GM18517 (cell line): ENCODE results near the gene EVC.
"Not testable (repeated sequence)": the region's sequence is repeated elsewhere in the genome, so short reads cannot be mapped to it uniquely, and the experiment has no call there.

ENCODE experiments used
- ATAC-seq: cut with Tn5 transposase; IDR thresholded peaks from one replicate; pipeline ENCODE4 v1.9.1; 2021; ENCODE audit warnings: mild to moderate bottlenecking, moderate library complexity; ENCODE audit not compliant: unreplicated experiment

Gene EVC

GRCh38 chr4:5809216-5809776 lies 98.3 kb downstream of the EVC start:
- no peak for ATAC-seq

GRCh38 chr4:5810151-5810550 lies 99.2 kb downstream of the EVC start:
- no peak for ATAC-seq

GRCh38 chr4:5810770-5811430 lies 99.9 kb downstream of the EVC start:
- ATAC-seq: no peak

- not testable (repeated sequence) for ATAC-seq
Measured at GRCh38 chr4:5812057-5812456, 101.1 kb downstream of the EVC start.

DNA sequence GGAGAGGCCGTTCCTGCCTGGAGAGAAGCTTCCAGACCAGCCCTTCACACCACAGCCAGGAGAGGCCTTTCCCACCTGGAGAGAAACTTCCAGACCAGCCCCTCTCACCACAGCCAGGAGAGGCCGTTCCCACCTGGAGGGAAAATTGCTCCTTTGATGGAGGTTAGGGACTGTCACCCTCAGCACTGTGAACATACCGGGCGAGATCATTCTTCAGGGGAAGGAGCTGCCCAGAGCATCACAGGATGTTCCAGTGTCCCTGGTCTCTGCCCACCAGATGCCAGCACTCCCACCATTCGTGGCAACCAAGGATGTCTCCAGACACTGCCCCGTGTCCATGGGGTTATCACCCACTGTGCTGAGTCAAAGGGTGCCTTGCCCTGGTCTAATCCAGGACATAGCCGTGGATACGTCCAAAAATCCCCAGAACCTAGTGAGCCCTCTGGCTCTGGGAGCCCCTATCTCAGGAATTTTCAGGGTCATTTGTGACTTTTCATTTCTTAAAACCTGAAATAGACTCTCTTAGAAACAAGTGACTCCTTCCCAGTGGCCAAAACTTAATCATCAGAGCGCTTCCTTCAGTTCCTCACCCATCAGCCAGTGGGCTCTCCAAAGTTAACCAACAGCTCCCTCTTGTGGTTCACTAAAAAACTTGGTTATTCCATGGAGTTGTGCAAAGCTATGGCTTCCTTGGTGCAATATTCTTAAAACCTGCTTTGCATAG lies 101.7 kb downstream of the EVC start:
- ATAC-seq: no peak

GRCh38 chr4:5813882-5814255 lies 102.9 kb downstream of the EVC start:
- no peak for ATAC-seq

DNA sequence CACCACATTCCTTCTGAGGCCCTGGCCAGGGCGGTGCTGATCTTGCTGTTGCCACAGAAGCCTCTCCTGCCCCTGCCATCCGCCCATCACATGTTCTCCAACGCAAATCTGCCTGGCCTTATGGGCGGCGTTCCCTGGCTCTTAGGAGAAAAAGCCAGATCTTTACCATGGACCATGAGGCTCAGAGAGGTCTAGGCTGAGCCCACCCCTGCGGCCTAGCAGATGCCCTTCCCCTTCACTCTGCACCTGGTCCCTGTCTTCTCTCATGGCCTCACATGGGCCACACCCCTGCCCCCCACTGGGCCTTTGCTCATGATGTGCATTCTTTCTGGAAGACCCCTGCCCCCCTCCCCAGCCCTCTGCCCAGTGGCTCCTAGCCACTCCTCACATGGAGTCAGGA lies 103.4 kb downstream of the EVC start:
- ATAC-seq: no peak

DNA sequence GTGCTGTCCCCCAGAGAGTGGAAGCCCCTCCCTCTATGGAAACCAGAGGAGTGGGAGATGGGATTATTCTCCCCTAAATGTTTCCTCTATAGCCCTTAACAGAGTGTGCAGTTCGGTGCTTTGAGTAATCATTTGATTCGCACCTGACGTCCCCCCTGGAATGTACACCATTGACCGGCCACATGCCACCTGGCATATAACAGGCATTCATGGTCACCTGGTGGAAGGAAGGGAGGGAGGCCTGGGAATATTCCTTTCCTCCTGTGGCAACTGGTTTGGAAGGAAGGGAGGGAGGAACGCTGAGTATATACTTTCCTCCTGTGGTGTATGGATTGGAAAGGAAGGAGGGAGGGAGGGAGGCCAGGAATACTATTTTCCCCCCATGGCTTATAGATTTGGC lies 104.6 kb downstream of the EVC start:
- no peak for ATAC-seq

DNA sequence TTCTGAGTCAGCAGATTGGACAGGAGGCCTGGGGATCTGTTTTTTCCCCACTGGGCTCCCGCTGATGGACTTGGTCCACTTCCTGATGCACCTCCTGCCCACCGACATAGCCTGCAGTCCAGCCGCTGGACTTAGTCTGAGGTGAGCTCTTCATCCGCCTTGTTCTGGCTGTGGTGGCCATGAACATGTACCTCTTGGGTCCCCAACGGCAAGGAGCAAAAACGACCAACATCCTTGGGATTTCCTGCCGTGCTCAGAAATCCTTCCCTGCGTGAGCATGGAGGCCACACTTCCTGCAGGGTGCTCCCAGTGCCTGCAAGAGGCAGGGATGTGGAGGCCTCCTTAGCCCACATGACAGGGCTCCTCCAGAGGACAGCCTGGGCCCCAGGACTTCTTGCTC lies 105.1 kb downstream of the EVC start:
- no peak for ATAC-seq

DNA sequence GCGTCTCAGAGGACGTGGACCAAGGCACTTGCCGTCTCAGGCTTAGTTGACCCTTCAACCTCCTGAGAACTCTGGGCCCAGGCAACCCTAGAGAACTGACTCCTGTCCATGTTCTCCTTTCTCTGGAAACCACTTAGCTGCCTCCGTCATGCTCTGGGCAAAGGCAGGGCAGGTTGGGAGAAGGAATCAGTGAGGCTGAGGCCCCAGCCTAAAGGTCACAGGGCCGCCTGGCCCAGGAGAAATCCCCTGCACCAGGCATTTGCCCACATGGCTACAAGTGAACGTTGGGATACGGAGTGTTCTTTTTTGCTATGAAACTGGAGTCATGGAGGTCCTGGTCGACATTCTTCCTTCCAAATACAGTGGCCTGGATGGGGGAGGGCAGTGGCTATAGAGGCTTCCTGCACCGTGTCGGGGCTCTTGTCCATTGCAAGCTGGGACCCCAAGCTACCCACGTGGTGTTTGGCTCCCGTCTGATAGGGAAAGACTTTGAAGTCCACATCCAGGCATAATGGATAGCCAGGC lies 105.9 kb downstream of the EVC start:
- ATAC-seq: no peak

- ATAC-seq: no peak
Measured at GRCh38 chr4:5821665-5822358, 110.8 kb downstream of the EVC start.

DNA sequence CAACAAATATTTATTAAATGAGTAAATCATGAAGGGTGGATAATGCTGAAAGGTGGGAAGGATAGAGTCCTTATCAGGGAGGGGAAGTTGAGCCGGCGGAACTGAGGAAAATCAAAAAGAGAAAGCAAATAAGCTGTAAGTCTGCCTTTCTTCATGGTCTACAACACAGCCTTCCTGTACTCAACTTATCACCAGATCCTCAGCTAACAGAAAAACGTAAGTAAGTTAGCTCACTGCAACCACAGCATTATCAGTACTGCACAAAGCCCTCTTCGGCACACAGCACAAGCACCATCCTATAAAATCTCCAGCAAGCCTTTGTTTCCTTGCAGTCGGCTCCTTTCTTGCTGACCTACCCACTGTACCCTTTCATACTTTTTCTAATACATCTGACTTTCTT lies 111.6 kb downstream of the EVC start:
- ATAC-seq: no peak

DNA sequence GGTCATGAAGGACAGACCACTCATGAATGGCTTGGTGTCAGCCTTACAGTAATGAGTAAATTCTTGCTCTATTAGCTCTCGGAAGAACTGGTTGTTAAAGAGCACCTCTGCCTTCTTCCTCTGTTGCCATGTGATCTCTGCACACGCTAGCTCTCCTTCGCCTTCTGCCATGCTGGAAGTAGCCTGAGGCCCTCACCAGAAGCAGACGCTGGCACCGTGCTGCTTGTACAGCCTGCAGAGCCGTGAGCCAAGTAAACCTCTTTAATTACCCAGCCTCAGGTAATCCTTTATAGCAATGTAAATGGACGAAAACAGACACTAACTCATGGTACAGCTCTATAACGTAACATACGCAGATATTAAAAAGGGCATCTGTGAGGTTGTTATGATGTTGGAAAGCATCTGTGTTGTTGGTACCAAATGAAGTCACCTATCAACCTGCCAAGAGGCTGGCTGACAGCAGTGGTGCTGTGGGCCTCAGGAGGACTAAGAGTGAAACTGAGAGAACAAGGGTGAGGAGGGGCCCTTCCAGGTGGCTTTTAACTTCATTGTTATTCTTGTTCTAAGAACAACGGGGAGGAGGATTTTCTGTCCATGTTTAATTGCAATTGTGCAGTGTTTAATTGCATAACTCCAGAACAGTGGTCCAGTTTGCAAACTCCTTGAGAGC lies 112.7 kb downstream of the EVC start:
- ATAC-seq: no peak

GRCh38 chr4:5824227-5824626 lies 113.2 kb downstream of the EVC start:
- ATAC-seq: no peak

GRCh38 chr4:5824635-5825034 lies 113.6 kb downstream of the EVC start:
- ATAC-seq: no peak

GRCh38 chr4:5825321-5826041 lies 114.5 kb downstream of the EVC start:
- no peak for ATAC-seq

GRCh38 chr4:5826437-5827107 lies 115.6 kb downstream of the EVC start:
- no peak for ATAC-seq

DNA sequence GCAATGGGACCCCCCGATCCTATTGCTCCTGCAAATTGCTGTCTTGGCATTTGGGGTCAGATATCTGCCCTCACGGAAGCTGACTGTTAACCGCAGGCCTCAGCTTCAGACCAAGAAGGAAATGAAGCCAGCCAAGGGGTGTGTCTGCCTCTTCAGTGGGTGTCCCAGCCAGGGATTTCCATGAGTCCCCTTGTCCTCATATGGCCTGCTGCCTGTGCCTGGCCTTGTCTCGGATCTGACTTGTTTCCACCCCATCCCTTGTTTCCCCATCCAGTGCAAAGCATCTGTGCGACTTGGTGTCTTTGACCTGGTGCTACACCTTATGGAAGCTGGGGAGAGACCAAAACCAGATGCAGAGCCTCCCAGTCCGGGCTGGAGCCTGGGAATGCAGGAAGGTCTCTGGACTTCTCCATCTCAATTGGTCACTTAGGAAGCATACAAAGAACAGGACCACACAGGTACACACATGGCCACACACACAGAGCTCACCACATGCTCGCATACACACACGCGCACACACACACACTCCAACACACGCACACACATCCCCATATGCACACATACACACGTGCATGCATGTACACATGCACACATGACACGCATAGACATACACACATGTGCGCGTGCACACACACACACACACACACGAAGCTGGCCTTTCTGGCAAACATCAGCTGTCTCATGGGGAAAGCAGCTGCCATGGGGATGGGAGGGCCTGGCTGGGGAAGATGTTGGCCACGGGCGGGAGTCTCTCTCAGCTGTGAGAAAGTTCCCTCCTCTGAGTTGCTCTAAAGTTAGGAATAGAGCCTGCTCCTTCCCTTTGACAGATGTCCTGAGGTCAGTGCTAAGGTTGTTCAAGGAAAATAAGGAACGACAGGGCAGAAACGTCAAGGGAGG lies 116.4 kb downstream of the EVC start:
- ATAC-seq: no peak

DNA sequence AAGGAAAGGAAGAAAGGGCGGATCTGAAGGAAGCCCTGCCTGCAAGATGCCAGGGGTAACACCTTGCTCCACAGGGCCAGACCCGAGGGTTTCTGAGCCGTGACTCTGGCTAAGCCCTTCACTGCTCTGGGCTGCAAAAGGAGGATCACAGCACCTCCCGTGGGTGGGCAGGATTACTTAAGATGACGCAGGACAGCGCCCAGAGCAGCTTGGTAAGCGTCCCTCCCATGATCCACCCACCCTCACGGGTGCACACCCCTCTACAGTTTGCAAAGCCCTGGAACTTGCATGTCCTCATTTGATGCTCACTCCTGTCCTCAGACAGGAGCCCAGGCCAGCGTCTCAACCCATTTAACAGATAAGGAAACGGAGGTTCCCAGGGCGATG lies 117.0 kb downstream of the EVC start:
- no peak for ATAC-seq
